ENCODE measurements around the gene GRAP.

The GRAP gene

GRCh38 chr17:18991531-18992315 is 55.0 kb downstream of the GRAP start:
- TF ChIP-seq CTCF (IDR thresholded peaks at IDR 0.05; ENCODE audit: low read depth, low read length, missing control alignments) = no peak
- H3K4me3 ChIP-seq (ENCODE audit: low read depth, low read length) = no peak overlapping the region
- no peak for DNase-seq (ENCODE audit: low read depth)

- no peak for TF ChIP-seq CTCF (IDR thresholded peaks at IDR 0.05; ENCODE audit: low read depth, low read length, missing control alignments)
- H3K4me3 ChIP-seq (ENCODE audit: low read depth, low read length) = no peak overlapping the region
- DNase-seq (ENCODE audit: low read depth) = no peak
Measured at GRCh38 chr17:18990331-18990730, 56.4 kb downstream of the GRAP start.

GRCh38 chr17:18988546-18989173 is 58.1 kb downstream of the GRAP start:
- H3K4me3 ChIP-seq (ENCODE audit: low read depth, low read length) = no peak overlapping the region
- TF ChIP-seq CTCF (IDR thresholded peaks at IDR 0.05; ENCODE audit: low read depth, low read length, missing control alignments) = no peak
- no peak for DNase-seq (ENCODE audit: low read depth)

- DNase-seq (ENCODE audit: low read depth) = no peak
- no peak for TF ChIP-seq CTCF (IDR thresholded peaks at IDR 0.05; ENCODE audit: low read depth, low read length, missing control alignments)
Measured at GRCh38 chr17:18987862-18988545, 58.8 kb downstream of the GRAP start.

GRCh38 chr17:18987230-18987610 is 59.5 kb downstream of the GRAP start:
- H3K4me3 ChIP-seq (ENCODE audit: low read depth, low read length) = no peak overlapping the region
- no peak for DNase-seq (ENCODE audit: low read depth)
- TF ChIP-seq CTCF (IDR thresholded peaks at IDR 0.05; ENCODE audit: low read depth, low read length, missing control alignments) = no peak

More at GRCh38 chr17:18987862-18988545, 58.8 kb downstream of the GRAP start:
- no peak overlapping the region for H3K4me3 ChIP-seq (ENCODE audit: low read depth, low read length)

GRCh38 chr17:18986541-18987229 is 60.1 kb downstream of the GRAP start:
- TF ChIP-seq CTCF (IDR thresholded peaks at IDR 0.05; ENCODE audit: low read depth, low read length, missing control alignments) = no peak
- no peak overlapping the region for H3K4me3 ChIP-seq (ENCODE audit: low read depth, low read length)
- DNase-seq (ENCODE audit: low read depth) = no peak
